Activated T-cell treated with anti-CD3 and anti-CD28 coated beads for 48 hours (primary cell): ENCODE data around the gene RBM28.

Experiments
- DNase-seq: peaks from one replicate; pipeline ENCODE4 v3.0.0-alpha.2; 2020; ENCODE audit warnings: low read depth

The RBM28 gene

DNA sequence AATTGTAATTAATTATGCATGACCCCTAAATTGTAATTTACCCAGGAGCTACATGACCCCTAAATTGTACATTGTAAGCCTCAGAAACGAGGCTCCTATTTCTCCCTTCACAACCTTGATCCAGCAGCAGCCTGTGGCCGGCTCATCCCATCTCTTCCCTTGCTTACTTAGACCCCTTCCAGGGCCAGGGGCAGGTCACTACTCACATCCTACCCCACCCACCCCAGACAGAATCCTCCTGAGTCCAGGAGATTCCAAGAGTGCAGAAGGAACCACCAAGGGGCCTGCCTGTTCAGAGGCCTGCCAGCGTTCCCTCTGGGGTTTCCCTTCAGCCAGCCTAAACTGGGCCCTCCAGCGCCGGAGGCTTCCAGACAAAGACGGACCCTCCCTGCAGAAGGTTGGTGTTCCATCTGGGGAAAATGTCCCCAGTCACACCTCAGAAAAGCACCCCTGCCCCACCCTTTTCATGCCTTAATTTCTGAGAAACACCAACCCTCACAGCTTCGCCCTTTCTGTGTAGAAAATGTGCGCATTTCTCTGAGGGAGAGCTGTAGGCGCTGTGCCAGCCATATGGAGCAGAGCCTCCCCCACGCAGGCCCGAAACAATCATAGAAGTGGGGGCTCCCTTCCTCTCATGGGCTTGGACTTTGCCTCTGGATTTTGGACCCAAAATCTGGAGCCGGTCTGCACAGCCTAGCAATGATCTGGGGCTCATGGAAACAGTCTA is 83.5 kb downstream of the RBM28 start:
- DNase-seq: no peak

DNA sequence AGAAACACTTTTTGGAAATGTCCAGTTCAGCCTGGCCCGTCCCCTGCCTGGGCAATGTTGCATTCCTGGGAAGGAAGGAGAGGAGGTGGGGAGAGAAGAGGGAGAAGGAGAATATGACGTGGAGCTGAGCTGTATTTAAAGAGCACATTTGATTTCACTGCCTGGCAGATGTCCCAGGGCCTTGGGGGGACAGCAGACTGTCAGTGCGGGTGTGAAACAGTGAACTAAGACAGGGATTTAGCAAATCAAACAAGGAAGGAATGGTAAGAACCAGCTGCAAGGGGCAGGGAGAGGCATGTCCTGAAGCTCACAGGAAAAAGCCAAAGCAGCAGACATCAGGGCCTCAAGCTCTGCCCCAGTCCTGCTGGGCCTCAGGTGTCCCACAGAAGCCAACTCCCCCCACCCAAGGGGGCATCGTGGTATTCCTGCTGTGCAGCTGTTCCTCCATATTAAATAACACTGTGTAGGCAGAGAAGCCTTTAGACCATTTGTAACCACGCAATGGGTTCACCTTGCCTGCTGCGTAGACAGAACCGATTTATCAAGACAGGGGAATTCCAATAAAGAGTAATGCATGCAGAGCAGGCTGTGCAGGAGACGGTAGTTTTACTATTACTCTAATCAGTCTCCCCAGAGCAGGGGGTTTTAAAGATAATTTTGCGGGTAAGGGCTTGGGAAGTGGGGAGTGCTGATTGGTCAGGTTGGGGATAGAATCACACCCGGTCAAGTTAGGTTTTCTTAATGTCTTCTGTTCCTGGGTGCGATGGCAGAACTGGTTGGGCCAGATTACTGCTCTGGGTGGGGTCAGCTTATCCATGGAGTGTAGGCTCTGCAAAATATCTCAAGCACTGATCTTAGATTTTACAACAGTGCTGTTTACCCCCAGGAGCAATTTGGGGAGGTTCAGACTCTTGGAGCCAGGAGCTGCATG is 84.3 kb downstream of the RBM28 start:
- DNase-seq: no peak

DNA sequence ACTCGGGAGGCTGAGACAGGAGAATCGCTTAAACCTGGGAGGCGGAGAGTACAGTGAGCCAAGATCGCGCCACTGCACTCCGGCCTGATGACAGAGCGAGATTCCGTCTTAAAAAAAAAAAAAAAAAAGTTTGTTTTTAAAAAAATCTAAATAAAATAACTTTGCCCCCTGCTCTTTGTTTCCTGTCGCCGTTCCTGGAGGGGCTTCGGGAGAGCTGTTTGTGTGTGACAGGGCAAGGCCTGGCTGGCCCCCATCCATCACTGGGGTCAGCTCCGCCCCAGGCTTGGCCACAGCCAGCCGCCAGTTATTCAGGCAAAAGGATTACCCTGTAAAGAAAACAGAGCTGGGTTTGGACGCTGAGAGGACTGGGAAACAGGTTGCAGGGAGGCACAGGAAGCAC is 86.2 kb downstream of the RBM28 start:
- DNase-seq: no peak

DNA sequence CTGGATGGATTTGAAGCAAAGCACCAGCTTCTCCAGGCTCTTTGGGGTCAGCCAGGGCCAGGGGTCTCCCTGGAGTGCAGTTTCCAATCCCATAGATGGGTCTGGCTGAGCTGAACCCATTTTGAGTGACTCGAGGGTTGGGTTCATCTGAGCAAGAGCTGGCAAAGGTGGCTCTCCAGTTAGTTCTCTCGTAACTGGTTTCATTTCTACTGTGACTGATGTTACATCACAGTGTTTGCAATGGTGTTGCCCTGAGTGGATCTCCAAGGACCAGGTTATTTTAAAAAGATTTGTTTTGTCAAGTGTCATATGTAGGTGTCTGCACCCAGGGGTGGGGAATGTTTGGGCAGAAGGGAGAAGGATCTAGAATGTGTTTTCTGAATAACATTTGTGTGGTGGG is 88.4 kb downstream of the RBM28 start:
- no peak for DNase-seq

DNA sequence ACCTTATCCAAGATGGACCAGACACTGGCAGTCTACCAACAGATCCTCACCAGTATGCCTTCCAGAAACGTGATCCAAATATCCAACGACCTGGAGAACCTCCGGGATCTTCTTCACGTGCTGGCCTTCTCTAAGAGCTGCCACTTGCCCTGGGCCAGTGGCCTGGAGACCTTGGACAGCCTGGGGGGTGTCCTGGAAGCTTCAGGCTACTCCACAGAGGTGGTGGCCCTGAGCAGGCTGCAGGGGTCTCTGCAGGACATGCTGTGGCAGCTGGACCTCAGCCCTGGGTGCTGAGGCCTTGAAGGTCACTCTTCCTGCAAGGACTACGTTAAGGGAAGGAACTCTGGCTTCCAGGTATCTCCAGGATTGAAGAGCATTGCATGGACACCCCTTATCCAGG is 89.2 kb downstream of the RBM28 start:
- no peak for DNase-seq

DNA sequence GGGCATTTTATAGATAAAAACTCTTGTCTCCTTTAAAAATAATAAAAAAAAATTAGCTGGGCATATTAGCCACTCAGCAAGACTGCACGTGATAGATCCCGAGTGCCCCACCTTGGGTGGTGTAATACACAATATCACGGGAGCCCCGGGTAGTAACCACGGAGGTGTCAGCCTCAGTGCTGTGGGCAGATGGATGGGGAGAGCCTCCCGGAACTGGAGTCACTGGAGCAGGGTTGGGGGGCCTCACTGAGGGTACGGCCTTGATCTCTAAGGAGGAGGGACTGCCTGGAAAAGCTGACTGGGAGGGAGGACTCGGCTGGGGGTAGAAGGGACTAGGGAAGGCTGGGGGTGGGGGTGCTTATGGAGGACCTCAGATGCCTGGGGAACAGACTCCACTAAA is 90.0 kb downstream of the RBM28 start:
- no peak for DNase-seq

DNA sequence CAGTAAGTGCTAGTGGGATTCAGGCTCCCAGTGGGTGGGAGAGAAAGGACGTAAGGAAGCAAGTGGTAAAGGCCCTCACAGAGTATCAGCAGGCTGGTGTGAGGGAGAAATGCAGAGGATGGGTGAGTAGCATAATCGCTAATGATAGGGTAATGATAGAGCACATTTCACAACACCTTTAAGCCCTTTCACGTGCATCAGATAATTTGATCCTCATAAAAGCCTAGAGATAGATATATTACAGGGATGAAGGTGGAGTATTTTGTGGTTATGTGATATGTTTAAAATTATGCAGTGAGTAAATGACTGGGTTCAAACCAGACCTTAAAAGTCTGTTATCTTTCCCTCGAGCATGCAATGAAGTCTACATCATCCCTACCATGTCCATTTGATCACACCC is 92.4 kb downstream of the RBM28 start:
- no peak for DNase-seq
